Measurements from ENCODE around the gene VGLL4. TPM values are rescaled to one million over a fixed set of nuclear protein-coding genes. Genes with fewer than 3 reads are reported as not detected.
A peak's percentile ranks its signal among the peaks of the same experiment; 100 is the strongest.

VGLL4 gene
- total and polyA plus RNA-seq, 2 experiments from 2014 or later, result 30.9 to 46.5 TPM

GRCh38 chr3:11583638-11584046, 60.1 kb downstream of the VGLL4 start:
- in situ Hi-C loops (cut with MboI), result no loop called here
- Histone ChIP-seq H3K4me1 (ENCODE audit: insufficient read depth) (peaks cover 60% of the 10 kb centered on the region), H3K79me2 (ENCODE audit: insufficient read depth) (peaks cover 100% of the 10 kb centered on the region), H4K20me1 (ENCODE audit: insufficient read depth) (no peaks in the 10 kb centered on the region; the same call in 1 of the 2 replicates), H3K4me2 (ENCODE audit: unreplicated experiment) (peak overlapping the region; percentile 95), H3K9me3 (ENCODE audit: low read depth) (no peaks in the 10 kb centered on the region), H3K27me3 (replicated peaks; ENCODE audit: insufficient read depth) (no peaks in the 10 kb centered on the region), H2AFZ (no peak overlapping the region), H3F3A (ENCODE audit: insufficient read depth) (peaks cover 63% of the 10 kb centered on the region), H3K9me2 (ENCODE audit: insufficient read depth) (no peaks in the 10 kb centered on the region), H3K27ac (peak overlapping the region; percentile 77), H3K36me3 (ENCODE audit: low read depth) (peaks cover 5% of the 10 kb centered on the region; the same call in 1 of the 2 replicates), H3K4me3 (no peak overlapping the region), H3K9ac (peak overlapping the region; percentile 71)
- 33 to 41% methylated on average over 10 of the region's 10 CpGs for WGBS, 2 experiments (ENCODE audit: low coverage in 1 of 2, low lambda C conversion rate in 2 of 2, missing lambda C conversion rate in 2 of 2)
- TF ChIP-seq EZH2phosphoT487 (IDR thresholded peaks at IDR 0.05; ENCODE audit: insufficient read depth, low read depth), result no peak
- TF ChIP-seq EZH2 (IDR thresholded peaks at IDR 0.05; ENCODE audit: insufficient read depth, poor library complexity, severe bottlenecking), result no peak
- peak; percentile 57 for DNase-seq

DNA sequence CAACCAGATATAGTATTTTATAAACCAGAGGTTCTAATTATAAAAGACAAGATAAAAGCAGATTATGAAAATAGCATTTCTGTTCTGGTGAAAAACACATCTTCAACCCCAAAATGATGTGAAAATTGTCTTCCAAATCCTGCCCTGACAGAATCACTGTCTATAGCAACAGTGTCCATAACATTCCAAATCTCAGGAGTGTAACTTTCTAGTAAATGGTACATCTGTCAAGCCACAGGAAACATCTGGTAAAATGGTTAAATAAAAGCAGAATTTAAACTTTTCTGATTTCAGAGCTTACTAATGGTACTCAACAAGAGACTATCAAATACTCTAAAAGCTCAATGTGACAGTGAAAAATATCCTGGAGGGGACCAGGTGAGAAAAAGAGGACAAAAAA, 60.5 kb downstream of the VGLL4 start:
- H3F3A ChIP-seq (ENCODE audit: insufficient read depth), result peaks cover 63% of the 10 kb centered on the region
- H3K9ac ChIP-seq, result peak overlapping the region; percentile 71
- no peak overlapping the region for H2AFZ ChIP-seq
- H3K4me2 ChIP-seq (ENCODE audit: unreplicated experiment), result peak overlapping the region; percentile 95
- no peaks in the 10 kb centered on the region for H3K9me3 ChIP-seq (ENCODE audit: low read depth)
- peak; percentile 30 for DNase-seq
- TF ChIP-seq EZH2 (IDR thresholded peaks at IDR 0.05; ENCODE audit: insufficient read depth, poor library complexity, severe bottlenecking) (no peak), EZH2phosphoT487 (IDR thresholded peaks at IDR 0.05; ENCODE audit: insufficient read depth, low read depth) (no peak)
- H3K4me1 ChIP-seq (ENCODE audit: insufficient read depth), result peaks cover 60% of the 10 kb centered on the region
- H3K36me3 ChIP-seq (ENCODE audit: low read depth), result peaks cover 5% of the 10 kb centered on the region; the same call in 1 of the 2 replicates
- peak overlapping the region; percentile 77 for H3K27ac ChIP-seq
- no peaks in the 10 kb centered on the region for H3K9me2 ChIP-seq (ENCODE audit: insufficient read depth)
- H4K20me1 ChIP-seq (ENCODE audit: insufficient read depth), result no peaks in the 10 kb centered on the region; the same call in 1 of the 2 replicates
- H3K79me2 ChIP-seq (ENCODE audit: insufficient read depth), result peaks cover 100% of the 10 kb centered on the region
- in situ Hi-C loops (cut with MboI), result no loop called here
- H3K27me3 ChIP-seq (replicated peaks; ENCODE audit: insufficient read depth), result no peaks in the 10 kb centered on the region
- H3K4me3 ChIP-seq, result peak overlapping the region; percentile 68; the same call in 1 of the 2 replicates

DNA sequence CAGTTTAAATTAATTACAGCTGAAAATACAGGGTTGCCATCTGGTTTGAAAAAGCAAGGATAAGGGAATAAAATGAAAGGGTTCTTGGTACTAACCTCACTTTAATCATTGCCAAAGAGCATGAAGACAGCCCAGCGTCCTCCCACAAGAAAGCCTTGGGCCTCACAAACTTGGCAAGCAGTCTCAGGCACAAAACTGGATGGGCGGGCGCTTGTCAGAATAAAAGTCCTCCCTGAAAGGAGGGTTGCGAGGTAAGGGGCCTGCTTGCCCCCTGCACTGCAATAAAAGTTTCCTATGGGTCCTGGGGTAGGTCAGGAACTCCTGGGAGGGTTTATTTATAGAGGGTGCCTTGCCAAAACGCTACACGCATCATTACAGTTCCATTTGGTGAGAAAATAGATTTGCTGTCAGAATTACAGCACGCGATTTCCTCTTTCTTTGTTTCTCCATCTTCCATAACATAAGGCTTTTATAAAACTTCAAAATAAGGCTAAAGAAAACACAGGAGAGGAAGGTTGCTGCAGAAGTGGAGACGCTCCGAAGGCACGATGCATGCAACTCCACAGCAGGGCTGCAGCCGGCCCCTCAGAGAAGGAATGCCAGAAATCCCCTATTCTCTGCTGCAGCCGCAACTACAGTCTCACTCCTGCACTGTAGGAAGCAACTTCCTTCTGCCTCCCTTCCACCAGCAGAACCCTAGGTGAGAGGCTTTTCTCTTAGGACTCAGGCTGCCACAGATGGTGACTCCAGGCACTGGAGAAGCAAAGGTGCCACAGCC, 61.3 kb downstream of the VGLL4 start:
- DNase-seq, result peak; percentile 91
- H3K4me3 ChIP-seq, result peak overlapping the region; percentile 68
- H2AFZ ChIP-seq, result no peak overlapping the region; the same call in 1 of the 2 replicates
- no peaks in the 10 kb centered on the region for H3K9me2 ChIP-seq (ENCODE audit: insufficient read depth)
- H3K27ac ChIP-seq, result peak overlapping the region; percentile 77
- H3K36me3 ChIP-seq (ENCODE audit: low read depth), result peaks cover 5% of the 10 kb centered on the region; the same call in 1 of the 2 replicates
- peak overlapping the region; percentile 95 for H3K4me2 ChIP-seq (ENCODE audit: unreplicated experiment)
- H4K20me1 ChIP-seq (ENCODE audit: insufficient read depth), result peaks cover 5% of the 10 kb centered on the region; the same call in 1 of the 2 replicates
- peak overlapping the region; percentile 71 for H3K9ac ChIP-seq
- peaks cover 58% of the 10 kb centered on the region for H3F3A ChIP-seq (ENCODE audit: insufficient read depth)
- TF ChIP-seq EZH2phosphoT487 (IDR thresholded peaks at IDR 0.05; ENCODE audit: insufficient read depth, low read depth), result no peak
- no peak for TF ChIP-seq EZH2 (IDR thresholded peaks at IDR 0.05; ENCODE audit: insufficient read depth, poor library complexity, severe bottlenecking)
- H3K79me2 ChIP-seq (ENCODE audit: insufficient read depth), result peaks cover 100% of the 10 kb centered on the region
- in situ Hi-C loops (cut with MboI), result no loop called here
- H3K27me3 ChIP-seq (replicated peaks; ENCODE audit: insufficient read depth), result no peaks in the 10 kb centered on the region
- WGBS, 2 experiments (ENCODE audit: low coverage in 1 of 2, low lambda C conversion rate in 2 of 2, missing lambda C conversion rate in 2 of 2), result 6% methylated on average over 13 of the region's 13 CpGs
- no peaks in the 10 kb centered on the region for H3K9me3 ChIP-seq (ENCODE audit: low read depth)
- peaks cover 60% of the 10 kb centered on the region for H3K4me1 ChIP-seq (ENCODE audit: insufficient read depth)

- Histone ChIP-seq H3K4me3 (peak overlapping the region; percentile 68), H3K4me1 (ENCODE audit: insufficient read depth) (peaks cover 57% of the 10 kb centered on the region), H4K20me1 (ENCODE audit: insufficient read depth) (peaks cover 5% of the 10 kb centered on the region; the same call in 1 of the 2 replicates), H3K36me3 (ENCODE audit: low read depth) (peaks cover 5% of the 10 kb centered on the region; the same call in 1 of the 2 replicates), H3K27me3 (replicated peaks; ENCODE audit: insufficient read depth) (no peaks in the 10 kb centered on the region), H3K79me2 (ENCODE audit: insufficient read depth) (peaks cover 100% of the 10 kb centered on the region), H3F3A (ENCODE audit: insufficient read depth) (peaks cover 51% of the 10 kb centered on the region), H3K9me2 (ENCODE audit: insufficient read depth) (no peaks in the 10 kb centered on the region), H3K9me3 (ENCODE audit: low read depth) (no peaks in the 10 kb centered on the region), H3K9ac (peak overlapping the region; percentile 71), H3K27ac (peak overlapping the region; percentile 77), H3K4me2 (ENCODE audit: unreplicated experiment) (peak overlapping the region; percentile 95), H2AFZ (no peak overlapping the region)
- in situ Hi-C loops (cut with MboI), result no loop called here
- DNase-seq, result peak; percentile 16
- WGBS, 2 experiments (ENCODE audit: low coverage in 1 of 2, low lambda C conversion rate in 2 of 2, missing lambda C conversion rate in 2 of 2), result 55% methylated on average over 16 of the region's 16 CpGs
- no peak for TF ChIP-seq EZH2 (IDR thresholded peaks at IDR 0.05; ENCODE audit: insufficient read depth, poor library complexity, severe bottlenecking)
- no peak for TF ChIP-seq EZH2phosphoT487 (IDR thresholded peaks at IDR 0.05; ENCODE audit: insufficient read depth, low read depth)
Measured at GRCh38 chr3:11581237-11582190, 62.2 kb downstream of the VGLL4 start.

Measured in GM23248 (cell line).